Suppressor macrophage (primary cell): ENCODE results near the gene NUDT13.
"Not testable (repeated sequence)": the region's sequence is repeated elsewhere in the genome, so short reads cannot be mapped to it uniquely, and the experiment has no call there.

Experiments used
- DNase-seq, 4 experiments: peaks; one replicate each; pipeline ENCODE4 v3.0.0-alpha.2; 2020 to 2022

The NUDT13 gene

DNA sequence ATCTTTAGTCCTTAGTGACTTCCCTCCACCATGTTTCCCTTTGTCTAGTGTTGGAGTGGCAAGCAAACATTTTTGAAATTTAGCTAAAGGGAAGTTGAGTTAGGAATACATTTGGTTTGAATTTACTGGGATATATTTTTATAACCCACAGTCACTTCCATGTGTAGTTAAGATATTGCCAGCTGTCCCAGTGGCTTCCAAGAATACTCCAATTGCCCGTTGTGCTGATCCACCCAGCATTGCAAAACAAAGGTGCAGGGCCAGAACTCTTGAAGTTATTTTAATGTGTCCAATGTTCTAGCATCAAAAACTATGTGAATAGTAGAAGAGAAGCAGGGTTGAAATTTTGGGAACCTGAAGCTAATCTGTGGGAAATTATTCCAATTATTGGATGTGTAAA lies 11.1 kb upstream of the NUDT13 start:
- no peak for DNase-seq

DNA sequence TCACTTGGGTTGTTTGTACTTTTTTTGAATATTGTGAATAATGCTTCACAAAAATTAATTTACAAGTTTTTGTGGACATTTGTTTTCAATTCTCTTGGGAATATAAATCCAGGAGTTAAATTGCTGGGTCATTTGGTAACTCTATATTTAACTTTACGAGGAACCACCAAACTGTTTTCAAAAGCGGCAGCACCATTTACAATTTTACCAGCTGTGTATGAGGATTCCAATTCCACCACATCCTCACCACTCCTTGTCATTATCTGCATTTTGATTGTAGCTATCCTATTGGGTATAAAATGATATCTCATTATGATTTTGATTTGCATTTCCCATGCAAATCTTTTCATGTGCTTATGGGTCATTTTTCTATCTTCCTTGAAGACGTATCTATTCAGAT lies 4.0 kb upstream of the NUDT13 start:
- no peak for DNase-seq

DNA sequence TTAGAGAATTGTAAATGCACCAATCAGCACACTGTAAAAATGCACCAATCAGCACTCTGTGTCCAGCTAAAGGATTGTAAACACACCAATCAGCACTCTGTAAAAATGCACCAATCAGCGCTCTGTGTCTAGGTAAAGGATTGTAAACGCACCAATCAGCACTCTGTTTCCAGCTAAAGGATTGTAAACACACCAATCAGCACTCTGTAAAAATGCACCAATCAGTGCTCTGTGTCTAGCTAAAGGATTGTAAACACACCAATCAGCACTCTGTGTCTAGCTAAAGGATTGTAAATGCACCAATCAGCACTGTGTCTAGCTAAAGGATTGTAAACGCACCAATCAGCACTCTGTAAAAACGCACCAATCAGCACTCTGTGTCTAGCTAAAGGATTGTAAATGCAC lies 1.0 kb upstream of the NUDT13 start:
- not testable (repeated sequence) for DNase-seq

DNA sequence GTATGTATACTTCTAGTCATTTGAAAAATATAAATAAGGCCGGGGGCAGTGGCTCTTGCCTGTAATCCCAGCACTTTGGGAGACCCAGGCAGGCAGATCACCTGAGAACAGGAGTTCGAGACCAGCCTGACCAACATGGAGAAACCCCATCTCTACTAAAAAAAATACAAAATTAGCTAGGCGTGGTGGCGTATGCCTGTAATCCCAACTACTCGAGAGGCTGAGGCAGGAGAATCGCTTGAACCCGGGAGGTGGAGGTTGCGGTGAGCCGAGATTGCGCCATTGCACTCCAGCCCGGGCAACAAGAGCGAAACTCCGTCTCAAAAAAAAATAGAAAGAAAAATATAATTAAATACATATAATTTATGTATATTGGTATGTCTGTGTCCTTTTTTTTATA lies 1.8 kb downstream of the NUDT13 start:
- DNase-seq: not testable (repeated sequence)

DNA sequence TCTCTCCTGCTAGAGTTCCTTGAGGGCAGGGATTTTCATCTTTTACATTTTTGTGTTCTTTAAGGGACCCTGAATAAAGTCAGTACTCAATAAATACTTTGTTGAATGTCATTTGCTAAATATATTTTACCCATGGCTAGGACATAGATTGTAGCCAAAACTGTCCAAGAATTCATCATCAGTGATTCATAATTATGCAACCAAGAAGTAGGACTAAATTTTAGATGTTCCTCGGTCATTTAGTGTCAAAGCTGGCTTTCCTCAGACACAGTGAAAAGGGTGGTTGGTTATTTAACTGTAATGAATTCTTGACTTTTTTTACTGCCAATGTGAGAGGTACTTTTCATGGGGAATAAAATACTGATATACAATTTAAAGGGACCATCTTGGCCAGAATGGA lies 3.3 kb downstream of the NUDT13 start:
- peak in 2 of 4 experiments; percentile 52 to 53 for DNase-seq

DNA sequence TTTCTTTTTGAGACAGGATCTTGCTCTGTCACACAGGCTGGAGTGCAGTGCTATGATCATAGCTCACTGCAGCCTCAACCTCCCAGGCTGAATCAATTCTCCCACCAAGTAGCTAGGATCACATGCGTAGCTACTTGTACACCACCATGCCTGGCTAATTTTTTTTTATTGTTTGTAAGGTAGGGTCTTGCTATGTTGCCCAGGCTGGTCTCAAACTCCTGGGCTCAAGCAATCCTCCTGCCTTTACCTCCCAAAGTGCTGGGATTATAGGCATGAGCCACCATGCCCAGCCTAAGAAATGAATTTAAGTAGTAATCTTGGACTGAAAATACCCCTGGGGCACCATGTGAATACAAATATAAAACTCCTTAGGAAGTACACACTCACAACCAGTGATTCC lies 5.8 kb downstream of the NUDT13 start:
- DNase-seq: no peak

DNA sequence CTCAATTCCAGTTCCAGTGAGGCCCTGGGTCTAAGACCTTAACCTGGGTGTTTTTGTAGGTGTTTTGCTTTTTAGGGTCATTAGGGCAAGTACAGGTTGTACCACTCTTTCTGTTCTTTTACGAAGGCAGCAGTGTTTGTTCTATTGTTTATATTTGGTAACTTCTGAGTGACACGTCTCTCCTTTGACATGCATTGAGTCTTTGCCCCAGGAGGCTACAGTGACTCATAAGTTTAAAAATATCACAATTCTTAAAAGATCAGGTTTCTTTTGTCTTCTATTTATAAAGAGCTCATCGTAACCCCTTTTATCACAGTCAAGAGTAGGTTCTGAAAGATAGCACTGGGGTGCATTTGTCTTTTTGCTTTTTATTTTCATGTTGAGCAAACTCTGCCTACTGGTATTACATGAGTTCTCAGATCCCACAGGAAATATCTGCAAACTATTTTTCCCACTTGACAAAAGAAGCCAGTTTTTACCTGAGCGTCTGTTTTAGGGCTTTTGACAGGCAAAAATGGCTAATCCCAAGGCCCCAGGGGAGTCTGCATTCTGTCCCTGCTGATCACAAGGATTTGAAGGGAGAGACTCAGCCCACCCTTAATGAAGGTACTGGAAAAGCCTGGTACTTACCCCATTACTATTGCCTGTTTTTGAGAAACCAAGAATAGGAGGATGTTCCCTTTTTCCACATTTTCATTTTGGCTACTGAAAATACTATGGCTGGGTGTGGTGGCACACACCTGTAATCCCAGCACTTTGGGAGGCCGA lies 7.9 kb downstream of the NUDT13 start:
- DNase-seq: peak in 2 of 4 experiments; percentile 18 to 22

DNA sequence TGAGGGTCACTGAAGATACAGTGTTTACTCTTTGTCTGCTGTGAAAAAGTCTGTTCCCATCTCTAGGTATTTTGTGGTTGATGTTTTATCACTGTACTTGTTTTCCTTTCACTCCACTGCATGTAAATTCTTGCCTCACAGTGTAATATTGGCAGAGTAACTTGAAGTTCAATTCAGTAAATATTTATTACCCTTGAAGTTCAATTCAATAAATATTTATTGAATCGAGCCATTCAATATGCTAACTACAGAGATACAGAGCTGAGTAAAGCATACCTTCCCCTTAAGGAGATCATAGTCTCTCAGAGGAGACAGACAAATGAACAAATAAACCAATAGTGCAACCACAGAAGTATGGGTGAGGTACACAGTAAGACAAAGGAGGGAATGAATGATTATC lies 9.2 kb downstream of the NUDT13 start:
- no peak for DNase-seq

DNA sequence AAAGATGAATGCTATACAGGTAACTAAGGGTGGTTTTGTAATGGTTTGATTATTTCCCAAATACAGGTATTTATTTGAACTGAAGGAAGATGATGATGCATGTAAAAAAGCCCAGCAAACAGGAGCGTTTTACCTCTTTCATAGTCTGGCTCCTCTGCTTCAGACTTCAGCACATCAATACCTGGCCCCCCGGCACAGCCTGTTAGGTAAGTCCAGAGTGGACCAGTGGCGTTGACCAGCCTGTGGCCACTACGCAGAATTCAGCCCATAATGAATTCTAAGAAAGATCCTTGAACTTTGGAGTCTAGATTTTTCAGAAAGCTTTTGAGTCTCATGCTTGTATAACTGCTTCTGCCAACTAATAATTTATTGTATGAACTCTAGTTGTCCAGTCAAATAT lies 9.7 kb downstream of the NUDT13 start:
- DNase-seq: no peak

DNA sequence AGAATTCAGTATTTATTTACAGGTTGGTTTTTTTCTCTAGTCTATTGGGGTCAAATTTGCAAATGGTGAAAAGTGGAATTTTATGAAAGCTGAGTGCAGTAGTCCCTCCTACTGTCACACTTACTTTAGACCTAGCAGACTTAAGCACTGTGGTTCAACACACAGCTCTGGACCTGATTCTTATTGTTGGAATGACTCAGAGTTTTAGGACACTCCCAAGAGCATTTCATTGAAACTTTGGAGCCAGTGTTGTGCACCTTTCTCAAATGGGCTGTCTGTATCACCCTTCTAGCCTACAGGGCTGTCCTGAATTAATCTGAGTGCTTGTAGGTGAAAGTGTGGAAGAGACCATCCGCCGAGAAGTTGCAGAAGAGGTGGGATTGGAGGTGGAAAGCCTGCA lies 16.1 kb downstream of the NUDT13 start:
- no peak for DNase-seq

DNA sequence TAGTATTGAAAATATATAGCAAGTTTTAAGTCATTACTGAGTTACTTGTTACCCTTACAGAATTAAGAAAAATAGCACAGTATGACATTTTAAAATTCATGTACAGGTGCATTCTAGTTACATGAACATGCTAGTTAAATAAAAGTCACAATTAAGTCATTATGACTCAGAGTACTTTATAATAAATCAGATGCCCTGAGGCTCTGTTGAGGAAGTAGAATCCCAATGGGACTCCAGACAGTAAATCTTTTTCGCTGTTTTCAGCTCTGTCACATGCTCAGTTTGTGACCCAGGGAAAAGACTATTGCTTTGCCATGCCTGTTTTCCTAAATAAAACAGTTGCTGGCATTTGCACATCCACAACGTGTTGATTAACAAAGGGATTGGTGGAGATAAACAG lies 21.0 kb downstream of the NUDT13 start:
- DNase-seq: no peak

DNA sequence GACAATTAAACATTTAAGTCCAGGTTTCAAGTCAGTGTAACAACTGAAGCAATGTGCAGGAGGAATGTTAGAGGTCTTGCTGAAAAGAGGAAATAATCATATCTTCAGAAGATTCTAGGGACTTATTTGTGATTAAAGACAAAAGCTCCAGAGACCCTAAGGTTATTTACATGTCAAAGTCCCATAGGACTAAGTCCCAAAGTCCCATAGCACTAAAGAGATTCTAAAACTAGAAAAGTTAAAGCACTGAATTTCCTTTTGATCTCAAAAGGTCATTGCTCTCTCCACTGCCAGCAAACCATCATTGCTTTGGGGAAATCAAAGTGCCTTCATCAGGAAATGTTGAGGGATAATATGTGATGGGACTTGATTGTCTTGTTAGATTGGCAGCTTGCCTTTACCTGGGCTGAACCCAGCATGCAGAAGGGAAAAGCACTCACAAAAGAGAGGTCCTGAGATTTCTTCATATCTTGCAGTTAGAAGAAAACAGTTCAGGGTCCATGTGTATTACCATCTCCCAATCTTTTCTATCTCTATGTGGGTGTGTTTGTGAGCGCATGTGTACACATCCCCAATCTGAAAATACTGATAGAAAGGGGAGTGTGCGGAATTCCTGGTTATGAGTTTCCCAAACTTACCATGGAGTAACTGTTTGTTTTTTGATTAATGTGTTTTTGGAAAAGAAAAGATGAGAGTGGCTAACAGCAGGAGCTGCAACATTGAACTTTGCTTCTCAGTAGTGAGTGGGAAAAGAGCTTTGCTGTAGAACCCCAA lies 21.8 kb downstream of the NUDT13 start:
- no peak for DNase-seq

DNA sequence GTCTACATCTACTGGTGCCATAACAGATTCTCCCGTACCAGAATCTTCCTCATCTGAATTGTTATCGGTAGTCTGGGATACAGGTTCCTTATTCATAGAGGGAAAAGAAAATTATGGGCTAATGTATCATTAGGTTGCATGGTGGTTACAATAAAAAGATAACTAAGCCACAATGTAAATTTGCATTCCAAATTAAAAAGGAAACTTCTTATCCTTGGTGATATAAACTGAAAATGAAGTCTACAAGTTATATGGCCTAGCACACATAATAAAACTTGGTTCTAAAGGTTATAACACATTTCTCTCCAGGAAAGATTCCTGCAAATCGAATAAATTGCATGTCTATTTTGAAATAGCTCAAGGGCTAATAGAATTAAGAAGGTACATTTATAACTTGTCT lies 24.5 kb downstream of the NUDT13 start:
- DNase-seq: no peak

DNA sequence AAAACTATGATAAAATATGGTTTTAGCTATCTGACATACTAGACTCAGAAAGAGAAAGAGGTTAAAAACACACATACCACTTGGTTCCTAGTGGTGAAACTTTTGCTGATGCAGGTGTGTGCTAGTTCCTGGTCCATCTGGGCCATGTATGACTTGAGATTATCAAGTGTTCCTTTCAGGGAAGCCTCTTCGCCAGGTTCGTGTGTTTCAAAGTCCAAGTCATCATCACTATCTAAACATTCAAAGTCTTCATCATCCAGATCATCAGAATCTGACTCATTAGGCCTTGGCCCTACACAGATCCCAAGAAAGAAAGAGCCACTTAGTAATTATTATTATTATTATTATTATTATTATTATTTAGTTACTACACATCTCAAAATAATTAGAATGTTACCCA lies 26.4 kb downstream of the NUDT13 start:
- no peak for DNase-seq

DNA sequence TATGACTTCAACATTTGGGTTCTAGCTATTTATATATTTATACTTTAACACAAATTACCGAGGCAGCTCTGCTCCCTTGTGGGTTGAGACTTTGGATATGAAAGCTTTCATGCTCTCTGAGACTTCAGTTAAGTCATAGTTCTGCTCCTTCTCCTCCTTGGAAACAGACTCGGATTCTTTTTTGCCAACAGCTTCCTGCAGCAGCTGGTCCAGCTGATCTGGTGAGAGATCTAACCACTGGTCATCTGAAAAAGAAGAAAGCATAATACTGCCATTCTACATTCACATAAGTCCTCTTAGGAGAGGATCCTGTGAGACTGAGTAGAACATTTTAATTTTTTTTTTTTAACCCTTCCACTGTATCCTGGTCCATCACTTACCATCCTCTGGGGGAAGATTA lies 29.0 kb downstream of the NUDT13 start:
- no peak for DNase-seq

DNA sequence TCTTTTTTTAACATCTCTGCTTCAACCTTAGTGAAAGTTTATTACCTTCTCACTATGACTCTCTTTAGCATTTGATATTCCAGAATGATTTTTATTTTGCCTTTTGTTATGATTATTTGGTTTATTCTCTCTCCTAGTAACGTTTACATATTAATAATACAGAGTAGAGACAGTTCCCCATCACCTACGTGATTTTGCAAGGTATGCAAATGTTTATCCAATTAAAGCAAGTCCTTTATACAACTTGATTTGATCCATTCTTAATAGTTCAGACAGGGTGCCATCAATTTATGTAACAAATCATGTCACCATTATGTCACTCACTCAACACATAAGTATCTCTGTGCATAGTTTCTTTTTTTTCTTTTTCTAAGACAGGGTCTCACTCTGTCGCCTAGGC lies 31.3 kb downstream of the NUDT13 start:
- DNase-seq: no peak

DNA sequence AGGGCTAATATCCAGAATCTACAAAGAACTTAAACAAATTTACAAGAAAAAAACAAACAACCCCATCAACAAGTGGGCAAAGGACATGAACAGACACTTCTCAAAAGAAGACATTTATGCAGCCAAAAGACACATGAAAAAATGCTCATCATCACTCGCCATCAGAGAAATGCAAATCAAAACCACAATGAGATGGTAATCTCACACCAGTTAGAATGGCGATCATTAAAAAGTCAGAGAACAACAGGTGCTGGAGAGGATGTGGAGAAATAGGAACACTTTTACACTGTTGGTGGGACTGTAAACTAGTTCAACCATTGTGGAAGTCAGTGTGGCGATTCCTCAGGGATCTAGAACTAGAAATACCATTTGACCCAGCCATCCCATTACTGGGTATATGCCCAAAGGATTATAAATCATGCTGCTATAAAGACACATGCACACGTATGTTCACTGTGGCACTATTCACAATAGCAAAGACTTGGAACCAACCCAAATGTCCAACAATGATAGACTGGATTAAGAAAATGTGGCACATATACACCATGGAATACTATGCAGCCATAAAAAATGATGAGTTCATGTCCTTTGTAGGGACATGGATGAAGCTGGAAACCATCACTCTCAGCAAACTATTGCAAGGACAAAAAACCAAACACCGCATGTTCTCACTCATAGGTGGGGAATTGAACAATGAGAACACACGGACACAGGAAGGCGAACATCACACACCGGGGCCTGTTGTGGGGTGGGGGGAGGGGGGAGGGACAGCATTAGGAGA lies 40.6 kb downstream of the NUDT13 start:
- DNase-seq: not testable (repeated sequence)

DNA sequence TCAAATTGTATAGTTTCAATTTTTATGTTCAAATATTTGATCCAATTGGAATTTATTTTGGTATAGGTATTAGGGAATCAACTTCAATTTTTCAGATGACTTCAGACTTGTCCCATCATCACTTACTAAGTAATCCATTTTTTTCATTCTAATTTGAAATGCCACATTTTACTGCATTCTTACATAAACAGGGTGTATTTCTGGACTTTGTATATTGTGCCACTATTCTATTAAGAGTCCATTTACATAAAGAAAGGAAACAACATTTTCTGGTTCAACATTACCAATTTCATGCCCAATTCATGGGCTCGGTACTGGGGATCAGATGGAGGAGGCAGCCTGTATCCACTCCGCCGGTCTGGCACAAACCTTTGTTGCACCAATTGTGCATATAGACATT lies 41.8 kb downstream of the NUDT13 start:
- no peak for DNase-seq

DNA sequence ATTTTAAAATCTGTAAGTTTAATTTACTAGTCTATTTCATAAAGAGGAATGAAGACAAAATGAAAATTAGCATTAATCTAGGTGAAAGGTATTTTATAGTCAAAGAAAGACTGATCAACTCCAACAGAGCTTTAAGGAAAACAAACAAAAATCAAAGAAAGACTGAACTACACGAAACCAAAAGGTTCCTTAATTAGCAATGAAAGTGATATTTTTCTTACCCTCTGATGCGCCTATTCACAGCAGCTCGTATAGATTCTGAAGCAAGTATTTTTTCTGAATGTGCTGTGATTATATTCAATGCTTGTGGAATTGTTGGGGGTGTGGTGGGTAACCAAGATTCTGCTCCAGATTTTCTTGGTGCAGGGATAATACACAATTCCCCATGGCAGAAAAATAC lies 45.8 kb downstream of the NUDT13 start:
- no peak for DNase-seq

DNA sequence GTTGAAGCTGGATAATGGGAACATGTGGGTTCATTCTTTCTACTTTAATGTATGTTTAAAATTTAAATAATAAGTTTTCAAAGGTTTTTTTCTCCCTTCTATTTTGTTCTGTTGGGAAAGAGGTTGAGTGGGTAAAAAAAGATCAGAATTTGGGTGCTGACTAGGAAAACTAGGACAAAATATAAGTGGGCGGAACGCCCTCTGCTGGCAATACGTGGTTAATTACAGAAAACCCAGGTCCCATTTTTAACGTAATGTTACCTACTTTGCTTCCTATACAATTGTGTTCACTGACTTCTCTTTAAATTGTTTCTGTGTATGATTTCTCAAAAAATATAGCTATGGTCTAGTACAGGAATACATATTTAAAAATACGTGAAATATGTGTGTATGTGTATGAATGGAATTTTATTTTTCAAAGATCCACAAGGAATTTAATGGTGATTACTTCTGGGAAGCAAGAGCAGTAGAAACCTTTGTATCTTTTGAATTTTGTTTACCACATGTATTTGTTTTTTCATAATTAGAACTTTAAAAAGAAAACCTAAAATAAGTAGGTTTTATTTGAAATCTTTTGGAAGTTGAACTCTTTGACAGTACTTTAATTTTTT lies 48.9 kb downstream of the NUDT13 start:
- DNase-seq: peak; percentile 64 to 76 (median 68)

DNA sequence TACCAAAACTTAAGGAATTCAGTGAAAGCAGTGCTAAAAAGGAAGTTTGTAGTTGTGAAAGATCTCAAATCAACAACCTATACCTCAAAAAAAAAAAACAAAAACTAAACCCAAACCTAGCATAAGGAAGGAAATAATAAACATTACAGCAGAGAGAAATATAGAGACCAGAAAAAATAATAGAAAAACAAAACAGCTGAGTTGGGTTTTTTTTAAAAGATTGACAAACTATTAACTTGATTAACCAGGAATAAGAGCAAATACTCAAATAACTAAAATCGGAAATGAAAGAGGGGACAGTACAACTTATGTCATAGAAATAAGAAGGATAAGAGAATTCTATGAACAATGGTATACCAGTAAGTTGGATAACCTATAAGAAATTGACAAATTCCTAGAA lies 50.8 kb downstream of the NUDT13 start:
- no peak for DNase-seq

DNA sequence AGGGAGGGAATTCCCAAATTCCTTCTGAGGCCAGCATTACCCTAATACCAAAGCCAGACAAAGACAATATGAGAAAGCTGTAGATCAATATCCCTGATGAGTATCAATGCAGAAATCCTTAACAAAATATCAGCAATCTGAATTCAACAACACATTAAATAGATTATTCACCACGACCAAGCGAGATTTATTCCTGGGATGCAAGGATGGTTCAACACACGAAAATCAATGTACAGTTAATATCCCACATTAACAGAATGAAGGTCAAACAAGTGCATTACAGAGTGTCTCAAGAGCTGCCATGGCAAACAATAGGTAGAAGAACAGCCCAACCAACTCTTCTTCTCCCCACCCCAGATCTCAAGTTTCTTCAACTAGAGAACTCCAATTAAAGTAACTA lies 51.4 kb downstream of the NUDT13 start:
- no peak for DNase-seq

DNA sequence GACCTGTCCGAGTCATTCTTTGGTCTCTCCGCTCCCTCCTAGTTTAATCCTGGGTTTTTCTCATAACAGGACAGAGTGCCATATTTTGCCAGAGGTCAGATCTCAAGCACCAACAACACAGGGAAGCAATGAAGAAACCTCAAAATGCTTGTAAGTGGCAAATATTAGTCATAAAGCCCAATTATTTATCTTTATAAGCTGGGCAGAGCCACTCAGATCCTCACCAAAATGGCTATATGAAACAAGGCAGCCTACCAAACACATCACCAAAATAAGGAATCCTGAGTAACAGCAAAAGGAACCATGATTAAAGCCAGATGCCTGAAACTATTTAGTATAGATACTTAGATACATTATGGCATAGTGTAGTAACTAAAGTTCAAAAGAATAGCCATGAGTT lies 52.8 kb downstream of the NUDT13 start:
- DNase-seq: no peak
